ENCODE data around the gene TOMM20. TPM values are rescaled to one million over a fixed set of nuclear protein-coding genes. Genes with fewer than 3 reads are reported as not detected.

TOMM20 gene
- total RNA-seq, 1 experiment from 2014 or later = 151 TPM

GRCh38 chr1:235136111-235136510 is 7.5 kb upstream of the TOMM20 start:
- Mint-ChIP-seq H3K27ac (ENCODE audit: unreplicated experiment) (no peak overlapping the region), H3K4me1 (ENCODE audit: low read depth, unreplicated experiment) (no peaks in the 10 kb centered on the region), H3K36me3 (ENCODE audit: insufficient read depth, unreplicated experiment) (peaks cover 39% of the 10 kb centered on the region), H3K4me3 (ENCODE audit: low read depth, unreplicated experiment) (no peak overlapping the region), H3K27me3 (ENCODE audit: unreplicated experiment) (no peaks in the 10 kb centered on the region), H3K9me3 (ENCODE audit: low read depth, unreplicated experiment) (no peaks in the 10 kb centered on the region)
- no peak for DNase-seq
- CTCF ChIA-PET = no interaction called here
- intact Hi-C loops (cut with micrococcal nuclease; ENCODE audit: unreplicated experiment) = no loop called here
- no peak for TF ChIP-seq CTCF (IDR thresholded peaks at IDR 0.05; ENCODE audit: unreplicated experiment)
- BruUV-seq (replicated peaks) = no TSS peak

- peaks cover 41% of the 10 kb centered on the region for H3K36me3 Mint-ChIP-seq (ENCODE audit: insufficient read depth, unreplicated experiment)
- intact Hi-C loops (cut with micrococcal nuclease; ENCODE audit: unreplicated experiment) = no loop called here
These were observed 5.5 kb upstream of the TOMM20 start for GRCh38 chr1:235134171-235134570.

GRCh38 chr1:235133086-235133485 is 4.4 kb upstream of the TOMM20 start:
- intact Hi-C loops (cut with micrococcal nuclease; ENCODE audit: unreplicated experiment) = no loop called here
- no TSS peak for BruUV-seq (replicated peaks)
- CTCF ChIA-PET = no interaction called here
- TF ChIP-seq CTCF (IDR thresholded peaks at IDR 0.05; ENCODE audit: unreplicated experiment) = no peak
- no peak for DNase-seq
- H3K4me3 Mint-ChIP-seq (ENCODE audit: low read depth, unreplicated experiment) = no peak overlapping the region
- H3K4me1 Mint-ChIP-seq (ENCODE audit: low read depth, unreplicated experiment) = no peaks in the 10 kb centered on the region
- peaks cover 52% of the 10 kb centered on the region for H3K36me3 Mint-ChIP-seq (ENCODE audit: insufficient read depth, unreplicated experiment)
- H3K27me3 Mint-ChIP-seq (ENCODE audit: unreplicated experiment) = no peaks in the 10 kb centered on the region
- no peak overlapping the region for H3K27ac Mint-ChIP-seq (ENCODE audit: unreplicated experiment)
- H3K9me3 Mint-ChIP-seq (ENCODE audit: low read depth, unreplicated experiment) = no peaks in the 10 kb centered on the region

More at GRCh38 chr1:235134171-235134570, 5.5 kb upstream of the TOMM20 start:
- Mint-ChIP-seq H3K27ac (ENCODE audit: unreplicated experiment) (no peak overlapping the region), H3K4me3 (ENCODE audit: low read depth, unreplicated experiment) (no peak overlapping the region), H3K4me1 (ENCODE audit: low read depth, unreplicated experiment) (no peaks in the 10 kb centered on the region), H3K27me3 (ENCODE audit: unreplicated experiment) (no peaks in the 10 kb centered on the region), H3K9me3 (ENCODE audit: low read depth, unreplicated experiment) (no peaks in the 10 kb centered on the region)
- CTCF ChIA-PET = no interaction called here
- no peak for TF ChIP-seq CTCF (IDR thresholded peaks at IDR 0.05; ENCODE audit: unreplicated experiment)
- DNase-seq = no peak
- BruUV-seq (replicated peaks) = no TSS peak

GRCh38 chr1:235131961-235132360 is 3.3 kb upstream of the TOMM20 start:
- Mint-ChIP-seq H3K9me3 (ENCODE audit: low read depth, unreplicated experiment) (no peaks in the 10 kb centered on the region), H3K4me3 (ENCODE audit: low read depth, unreplicated experiment) (no peak overlapping the region), H3K36me3 (ENCODE audit: insufficient read depth, unreplicated experiment) (peaks cover 53% of the 10 kb centered on the region), H3K4me1 (ENCODE audit: low read depth, unreplicated experiment) (no peaks in the 10 kb centered on the region), H3K27ac (ENCODE audit: unreplicated experiment) (no peak overlapping the region), H3K27me3 (ENCODE audit: unreplicated experiment) (no peaks in the 10 kb centered on the region)
- no peak for DNase-seq
- intact Hi-C loops (cut with micrococcal nuclease; ENCODE audit: unreplicated experiment) = no loop called here
- BruUV-seq (replicated peaks) = no TSS peak
- CTCF ChIA-PET = no interaction called here
- TF ChIP-seq CTCF (IDR thresholded peaks at IDR 0.05; ENCODE audit: unreplicated experiment) = no peak

Measured in Calu3 (cell line).